ENCODE results near the gene MXRA8.

MXRA8 gene

DNA sequence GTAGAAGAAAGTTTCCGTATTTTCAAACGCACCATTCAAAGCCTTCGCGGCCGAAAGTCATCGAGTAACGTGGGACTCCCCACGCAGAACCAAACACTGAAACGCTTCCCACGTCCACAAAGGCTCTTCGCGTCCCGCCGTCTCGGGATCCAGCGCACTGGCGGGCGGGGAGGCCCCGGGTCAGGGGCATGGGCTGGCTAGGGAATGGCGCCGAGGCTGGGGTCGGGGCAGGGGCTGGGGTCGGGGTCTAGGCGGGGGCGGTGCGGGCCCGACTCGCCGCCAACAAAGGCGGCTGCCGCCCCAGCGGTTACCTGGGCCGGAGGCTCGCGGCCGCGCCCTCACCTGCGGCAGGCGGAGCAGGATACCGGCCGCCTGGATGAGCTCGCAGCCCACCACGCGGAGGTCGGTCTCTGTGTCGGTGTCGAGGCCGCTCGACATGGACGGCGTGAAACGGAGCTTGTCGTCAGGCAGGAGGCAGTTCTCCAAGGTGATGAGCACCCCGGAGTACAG, 40.4 kb upstream of the MXRA8 start:
- peak overlapping the region; percentile 96 for H3K4me3 ChIP-seq (ENCODE audit: low read depth, low read length)
- DNase-seq (ENCODE audit: low read depth), result no peak

DNA sequence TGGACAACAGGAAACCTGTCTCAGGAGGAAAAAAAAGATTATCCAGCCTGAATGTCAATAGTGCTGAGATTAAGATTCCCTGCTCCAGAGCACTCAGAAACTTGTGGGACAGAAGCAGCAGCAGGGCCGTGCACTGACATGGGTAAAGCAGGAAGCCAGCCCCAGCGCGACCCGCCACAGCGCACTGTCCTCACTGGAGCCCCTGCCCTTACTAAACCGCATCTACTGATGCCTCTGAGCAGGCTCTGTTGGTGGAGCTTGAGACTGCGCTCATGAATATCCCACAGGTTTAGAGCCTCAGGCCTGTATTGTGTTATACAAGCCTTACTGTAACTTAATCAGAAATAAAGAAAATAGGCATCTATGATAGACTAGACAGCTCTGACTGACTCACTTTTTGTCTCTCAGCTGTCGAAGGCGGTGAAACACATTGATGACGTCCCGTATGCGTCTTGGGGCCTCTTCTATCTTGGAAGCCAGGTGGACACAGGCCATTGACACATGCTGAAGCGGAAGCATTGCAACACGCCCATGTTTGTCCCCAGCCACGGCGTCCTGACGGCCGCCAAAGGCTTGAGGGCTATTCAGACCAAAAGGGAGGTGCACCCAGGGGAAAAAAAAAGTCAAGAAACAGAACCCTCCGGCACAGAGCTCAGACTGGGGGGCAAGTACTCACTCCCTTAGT, 39.6 kb upstream of the MXRA8 start:
- peak overlapping the region; percentile 96 for H3K4me3 ChIP-seq (ENCODE audit: low read depth, low read length)
- no peak for DNase-seq (ENCODE audit: low read depth)
- TF ChIP-seq, protein P1, sequence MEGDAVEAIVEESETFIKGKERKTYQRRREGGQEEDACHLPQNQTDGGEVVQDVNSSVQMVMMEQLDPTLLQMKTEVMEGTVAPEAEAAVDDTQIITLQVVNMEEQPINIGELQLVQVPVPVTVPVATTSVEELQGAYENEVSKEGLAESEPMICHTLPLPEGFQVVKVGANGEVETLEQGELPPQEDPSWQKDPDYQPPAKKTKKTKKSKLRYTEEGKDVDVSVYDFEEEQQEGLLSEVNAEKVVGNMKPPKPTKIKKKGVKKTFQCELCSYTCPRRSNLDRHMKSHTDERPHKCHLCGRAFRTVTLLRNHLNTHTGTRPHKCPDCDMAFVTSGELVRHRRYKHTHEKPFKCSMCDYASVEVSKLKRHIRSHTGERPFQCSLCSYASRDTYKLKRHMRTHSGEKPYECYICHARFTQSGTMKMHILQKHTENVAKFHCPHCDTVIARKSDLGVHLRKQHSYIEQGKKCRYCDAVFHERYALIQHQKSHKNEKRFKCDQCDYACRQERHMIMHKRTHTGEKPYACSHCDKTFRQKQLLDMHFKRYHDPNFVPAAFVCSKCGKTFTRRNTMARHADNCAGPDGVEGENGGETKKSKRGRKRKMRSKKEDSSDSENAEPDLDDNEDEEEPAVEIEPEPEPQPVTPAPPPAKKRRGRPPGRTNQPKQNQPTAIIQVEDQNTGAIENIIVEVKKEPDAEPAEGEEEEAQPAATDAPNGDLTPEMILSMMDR (IDR thresholded peaks at IDR 0.05; ENCODE audit: low read depth, low read length, missing control alignments), result no peak

More for the DNA sequence above, 40.4 kb upstream of the MXRA8 start:
- TF ChIP-seq, protein P1 (IDR thresholded peaks at IDR 0.05; ENCODE audit: low read depth, low read length, missing control alignments), result no peak

DNA sequence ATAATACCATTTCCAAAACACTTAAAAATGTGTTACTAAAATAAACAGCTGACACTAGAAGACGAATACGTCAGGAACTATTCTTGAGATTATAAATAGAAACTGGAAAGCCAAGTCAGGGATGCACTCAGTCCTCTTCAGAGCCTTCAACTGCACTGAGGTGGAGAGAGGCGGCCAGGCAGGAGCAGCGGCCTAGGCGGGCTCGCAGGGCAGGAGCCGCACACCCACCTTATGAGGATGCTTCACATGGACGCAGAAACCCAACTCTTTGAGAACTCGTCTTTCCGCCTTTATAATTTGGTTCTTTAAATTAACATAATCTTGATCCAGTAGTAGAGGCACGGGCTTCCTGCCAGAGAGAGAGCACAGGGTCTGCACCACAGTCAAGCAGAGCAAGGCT, 36.8 kb upstream of the MXRA8 start:
- TF ChIP-seq, protein P1 (IDR thresholded peaks at IDR 0.05; ENCODE audit: low read depth, low read length, missing control alignments), result no peak
- no peak for DNase-seq (ENCODE audit: low read depth)
- H3K4me3 ChIP-seq (ENCODE audit: low read depth, low read length), result no peak overlapping the region

DNA sequence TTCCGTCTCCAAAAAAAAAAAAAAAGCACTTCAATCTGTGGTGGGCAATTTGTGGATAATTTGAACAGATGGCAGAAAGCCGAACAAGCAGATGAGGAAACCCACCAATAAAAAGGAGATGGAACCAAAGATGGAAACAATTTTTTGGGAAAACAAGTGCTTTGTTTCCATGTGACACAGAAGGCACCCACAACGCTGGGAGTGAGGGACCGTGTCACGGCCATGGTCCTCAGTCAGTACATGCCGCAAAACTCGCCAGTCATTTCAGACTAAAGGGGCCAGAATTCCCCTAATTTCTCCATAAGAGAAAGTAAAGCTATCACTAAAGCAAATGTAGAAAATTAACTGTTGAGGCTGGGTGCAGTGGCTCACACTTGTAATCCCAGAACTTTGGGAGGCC, 35.8 kb upstream of the MXRA8 start:
- TF ChIP-seq, protein P1 (IDR thresholded peaks at IDR 0.05; ENCODE audit: low read depth, low read length, missing control alignments), result no peak
- H3K4me3 ChIP-seq (ENCODE audit: low read depth, low read length), result no peak overlapping the region
- DNase-seq (ENCODE audit: low read depth), result no peak

DNA sequence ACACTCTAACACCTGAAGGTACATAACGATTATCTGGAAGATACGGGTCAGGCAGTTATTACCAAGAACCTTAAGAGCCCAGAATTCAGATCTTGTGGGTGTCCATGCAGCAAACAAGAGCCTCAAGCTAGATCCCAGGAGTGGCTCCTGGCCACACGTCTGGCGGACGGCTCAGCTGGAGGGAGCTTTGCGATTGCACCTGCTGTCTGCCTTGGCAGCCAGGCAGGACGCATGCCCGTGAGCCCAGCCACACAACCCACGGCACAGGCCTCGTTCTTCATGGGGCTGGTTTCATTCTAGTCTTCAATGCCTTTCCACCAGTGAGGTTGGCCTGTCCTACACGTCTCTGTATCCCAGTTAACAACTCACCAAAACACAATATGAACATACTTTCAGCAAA, 35.1 kb upstream of the MXRA8 start:
- DNase-seq (ENCODE audit: low read depth), result no peak
- H3K4me3 ChIP-seq (ENCODE audit: low read depth, low read length), result no peak overlapping the region
- TF ChIP-seq, protein P1 (IDR thresholded peaks at IDR 0.05; ENCODE audit: low read depth, low read length, missing control alignments), result no peak

DNA sequence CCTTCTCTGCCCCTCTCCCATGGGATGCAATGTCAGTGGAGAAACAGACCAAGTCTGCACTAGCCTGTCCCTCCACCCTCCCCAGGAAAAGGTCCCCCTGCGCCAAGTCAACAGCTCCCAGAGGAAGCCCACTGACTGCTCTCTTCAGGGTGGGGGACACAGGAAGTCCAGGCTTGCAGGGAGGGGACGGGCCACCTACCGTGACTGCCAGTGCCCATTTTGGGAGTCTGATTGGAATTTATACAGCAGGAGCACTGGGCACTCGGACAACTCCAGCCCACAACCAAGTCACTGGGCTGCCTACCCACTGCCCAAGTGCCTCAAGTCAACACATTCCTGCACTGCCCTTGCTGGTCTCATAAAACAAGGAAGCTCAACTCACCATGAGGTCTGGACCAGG, 34.7 kb upstream of the MXRA8 start:
- TF ChIP-seq, protein P1 (IDR thresholded peaks at IDR 0.05; ENCODE audit: low read depth, low read length, missing control alignments), result no peak
- H3K4me3 ChIP-seq (ENCODE audit: low read depth, low read length), result no peak overlapping the region
- DNase-seq (ENCODE audit: low read depth), result no peak

DNA sequence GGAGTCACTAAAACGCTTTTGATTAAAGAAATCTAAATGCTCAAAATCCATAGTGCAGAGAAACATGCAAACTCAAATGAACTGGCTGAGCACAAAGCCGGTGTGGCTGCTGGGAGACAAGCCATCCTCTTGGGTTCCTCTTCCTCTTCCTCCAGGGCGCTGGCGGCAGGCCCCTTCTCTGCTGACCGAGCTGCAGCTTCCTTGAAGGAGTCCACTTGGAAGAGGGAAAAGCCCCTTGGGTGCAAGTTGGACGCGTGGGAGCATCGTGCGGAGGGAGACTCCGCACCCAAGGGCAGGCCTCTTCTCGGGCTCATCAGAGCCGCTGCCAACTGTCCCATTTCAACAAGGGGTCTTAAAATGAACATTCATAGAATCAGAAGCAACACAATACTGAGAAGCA, 32.9 kb upstream of the MXRA8 start:
- no peak overlapping the region for H3K4me3 ChIP-seq (ENCODE audit: low read depth, low read length)
- no peak for DNase-seq (ENCODE audit: low read depth)
- TF ChIP-seq, protein P1 (IDR thresholded peaks at IDR 0.05; ENCODE audit: low read depth, low read length, missing control alignments), result no peak
